WTC11 (cell line): ENCODE results near the gene MACROD2. TPM values are rescaled to one million over a fixed set of nuclear protein-coding genes. Genes with fewer than 3 reads are reported as not detected.

ENCODE experiments used
- ATAC-seq: fragments of 200-7000 bp; cut with Tn5 transposase; 2 replicates; pipeline ENCODE4 v1.10.0; 2021; ENCODE audit warnings: mild to moderate bottlenecking, moderate library complexity
- CTCF ChIA-PET: fragments of 300-600 bp; sonication (Branson Sonifier 250); formaldehyde crosslinking; loops from one replicate; lab custom pipeline; 2021; ENCODE audit warnings: antibody characterized with exemption; lab: Charles Lee
- POLR2A ChIA-PET: fragments of 350-600 bp; sonication (Branson Sonifier 250); formaldehyde crosslinking; loops from one replicate; lab custom pipeline; 2021; ENCODE audit warnings: antibody characterized with exemption; lab: Charles Lee
- DNase-seq: peaks from one replicate; pipeline ENCODE4 v3.0.0; 2021; ENCODE audit warnings: low spot score
- H3K27ac Mint-ChIP-seq: 2 replicates; pipeline ENCODE4 v1.8.0; 2021; ENCODE audit warnings: mixed read lengths
- H3K27me3 Mint-ChIP-seq: 2 replicates; pipeline ENCODE4 v1.8.0; 2021; ENCODE audit warnings: low read depth, mild to moderate bottlenecking, moderate library complexity, mixed read lengths
- H3K36me3 Mint-ChIP-seq: 2 replicates; pipeline ENCODE4 v1.8.0; 2021; ENCODE audit warnings: mixed read lengths
- H3K4me1 Mint-ChIP-seq: 2 replicates; pipeline ENCODE4 v1.8.0; 2022; ENCODE audit warnings: mixed read lengths
- H3K4me3 Mint-ChIP-seq: 2 replicates; pipeline ENCODE4 v1.8.0; 2021; ENCODE audit warnings: mild to moderate bottlenecking, moderate library complexity, mixed read lengths
- H3K9me3 Mint-ChIP-seq: 2 replicates; pipeline ENCODE4 v1.8.0; 2021; ENCODE audit warnings: mixed read lengths
- ELF4 ChIP-seq: sonication (generic); formaldehyde crosslinking; IDR thresholded peaks from 2 replicates; pipeline ENCODE4 v1.8.1; 2022; ENCODE audit warnings: low read depth, mild to moderate bottlenecking, moderate library complexity, missing genetic modification reagents
- ETV6 ChIP-seq: sonication (generic); formaldehyde crosslinking; IDR thresholded peaks from 2 replicates; pipeline ENCODE4 v1.8.1; 2022; ENCODE audit warnings: mild to moderate bottlenecking, missing genetic modification reagents
- FOXJ3 ChIP-seq: sonication (generic); formaldehyde crosslinking; IDR thresholded peaks from 2 replicates; pipeline ENCODE4 v1.9.0; 2021; ENCODE audit warnings: missing genetic modification reagents, mild to moderate bottlenecking, borderline replicate concordance
- IRF2 ChIP-seq: sonication (generic); formaldehyde crosslinking; IDR thresholded peaks from 2 replicates; pipeline ENCODE4 v1.8.0; 2022; ENCODE audit warnings: low read depth, missing genetic modification reagents, borderline replicate concordance
- MYBL2 ChIP-seq: sonication (generic); formaldehyde crosslinking; IDR thresholded peaks from 2 replicates; pipeline ENCODE4 v1.8.1; 2023; ENCODE audit warnings: mild to moderate bottlenecking, moderate library complexity, missing genetic modification reagents
- NFE2L1 ChIP-seq: sonication (generic); formaldehyde crosslinking; IDR thresholded peaks from 2 replicates; pipeline ENCODE4 v1.8.1; 2023; ENCODE audit warnings: missing genetic modification reagents
- PRRX2 ChIP-seq: fragments of 250-450 bp; sonication (Bioruptor Pico); IDR thresholded peaks from 2 replicates; pipeline ENCODE4 v1.8.0; 2021; ENCODE audit warnings: mild to moderate bottlenecking
- RORB ChIP-seq: fragments of 250-450 bp; sonication (Bioruptor Pico); IDR thresholded peaks from 2 replicates; pipeline ENCODE4 v1.9.0; 2021; ENCODE audit warnings: mild to moderate bottlenecking
- ZNF121 ChIP-seq: sonication (generic); formaldehyde crosslinking; IDR thresholded peaks from 2 replicates; pipeline ENCODE4 v1.8.0; 2023; ENCODE audit warnings: missing genetic modification reagents
- ZNF232 ChIP-seq: sonication (generic); formaldehyde crosslinking; IDR thresholded peaks from 2 replicates; pipeline ENCODE4 v1.8.0; 2022; ENCODE audit warnings: mild to moderate bottlenecking, missing genetic modification reagents
- ZNF396 ChIP-seq: fragments of 250-450 bp; sonication (Bioruptor Pico); IDR thresholded peaks from 2 replicates; pipeline ENCODE4 v1.8.0; 2021; ENCODE audit warnings: mild to moderate bottlenecking, moderate library complexity, borderline replicate concordance
- total RNA-seq: library from RNA; stranded (reverse); gene quantifications from 3 replicates; pipeline ENCODE4 v1.2.3, GENCODE V29; 2021
- TF ChIP-seq, protein P1 (sequence below): sonication (generic); formaldehyde crosslinking; IDR thresholded peaks from 2 replicates; pipeline ENCODE4 v1.8.0; 2023; ENCODE audit warnings: missing genetic modification reagents, mild to moderate bottlenecking, borderline replicate concordance
- TF ChIP-seq, protein P2 (sequence below): sonication (generic); formaldehyde crosslinking; IDR thresholded peaks from 2 replicates; pipeline ENCODE4 v1.8.0; 2023; ENCODE audit warnings: mild to moderate bottlenecking, missing genetic modification reagents
- TF ChIP-seq, protein P3 (sequence below): fragments of 200-600 bp; IDR thresholded peaks from 2 replicates; pipeline ENCODE4 v1.8.0; 2022; ENCODE audit warnings: antibody characterized with exemption
- TF ChIP-seq, protein P4 (sequence below): fragments of 250-450 bp; sonication (Bioruptor Pico); IDR thresholded peaks from 2 replicates; pipeline ENCODE4 v1.9.0; 2021; ENCODE audit warnings: mild to moderate bottlenecking
- TF ChIP-seq, protein P5 (sequence below): fragments of 250-450 bp; sonication (Bioruptor Pico); IDR thresholded peaks from 2 replicates; pipeline ENCODE4 v2.1.2; 2022; ENCODE audit warnings: mild to moderate bottlenecking, moderate library complexity
- TF ChIP-seq, protein P6 (sequence below): sonication (generic); formaldehyde crosslinking; IDR thresholded peaks from 2 replicates; pipeline ENCODE4 v1.8.1; 2023; ENCODE audit warnings: mild to moderate bottlenecking, missing genetic modification reagents, borderline replicate concordance

Gene MACROD2
- total RNA-seq, 1 experiment from 2014 or later: 4.1 TPM

- H3K36me3 Mint-ChIP-seq: no peaks in the 10 kb centered on the region
- no peak for ATAC-seq
- TF ChIP-seq, protein P1, sequence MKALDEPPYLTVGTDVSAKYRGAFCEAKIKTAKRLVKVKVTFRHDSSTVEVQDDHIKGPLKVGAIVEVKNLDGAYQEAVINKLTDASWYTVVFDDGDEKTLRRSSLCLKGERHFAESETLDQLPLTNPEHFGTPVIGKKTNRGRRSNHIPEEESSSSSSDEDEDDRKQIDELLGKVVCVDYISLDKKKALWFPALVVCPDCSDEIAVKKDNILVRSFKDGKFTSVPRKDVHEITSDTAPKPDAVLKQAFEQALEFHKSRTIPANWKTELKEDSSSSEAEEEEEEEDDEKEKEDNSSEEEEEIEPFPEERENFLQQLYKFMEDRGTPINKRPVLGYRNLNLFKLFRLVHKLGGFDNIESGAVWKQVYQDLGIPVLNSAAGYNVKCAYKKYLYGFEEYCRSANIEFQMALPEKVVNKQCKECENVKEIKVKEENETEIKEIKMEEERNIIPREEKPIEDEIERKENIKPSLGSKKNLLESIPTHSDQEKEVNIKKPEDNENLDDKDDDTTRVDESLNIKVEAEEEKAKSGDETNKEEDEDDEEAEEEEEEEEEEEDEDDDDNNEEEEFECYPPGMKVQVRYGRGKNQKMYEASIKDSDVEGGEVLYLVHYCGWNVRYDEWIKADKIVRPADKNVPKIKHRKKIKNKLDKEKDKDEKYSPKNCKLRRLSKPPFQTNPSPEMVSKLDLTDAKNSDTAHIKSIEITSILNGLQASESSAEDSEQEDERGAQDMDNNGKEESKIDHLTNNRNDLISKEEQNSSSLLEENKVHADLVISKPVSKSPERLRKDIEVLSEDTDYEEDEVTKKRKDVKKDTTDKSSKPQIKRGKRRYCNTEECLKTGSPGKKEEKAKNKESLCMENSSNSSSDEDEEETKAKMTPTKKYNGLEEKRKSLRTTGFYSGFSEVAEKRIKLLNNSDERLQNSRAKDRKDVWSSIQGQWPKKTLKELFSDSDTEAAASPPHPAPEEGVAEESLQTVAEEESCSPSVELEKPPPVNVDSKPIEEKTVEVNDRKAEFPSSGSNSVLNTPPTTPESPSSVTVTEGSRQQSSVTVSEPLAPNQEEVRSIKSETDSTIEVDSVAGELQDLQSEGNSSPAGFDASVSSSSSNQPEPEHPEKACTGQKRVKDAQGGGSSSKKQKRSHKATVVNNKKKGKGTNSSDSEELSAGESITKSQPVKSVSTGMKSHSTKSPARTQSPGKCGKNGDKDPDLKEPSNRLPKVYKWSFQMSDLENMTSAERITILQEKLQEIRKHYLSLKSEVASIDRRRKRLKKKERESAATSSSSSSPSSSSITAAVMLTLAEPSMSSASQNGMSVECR (CRISPR knock-in tag): no peak
- TF ChIP-seq, protein P2, sequence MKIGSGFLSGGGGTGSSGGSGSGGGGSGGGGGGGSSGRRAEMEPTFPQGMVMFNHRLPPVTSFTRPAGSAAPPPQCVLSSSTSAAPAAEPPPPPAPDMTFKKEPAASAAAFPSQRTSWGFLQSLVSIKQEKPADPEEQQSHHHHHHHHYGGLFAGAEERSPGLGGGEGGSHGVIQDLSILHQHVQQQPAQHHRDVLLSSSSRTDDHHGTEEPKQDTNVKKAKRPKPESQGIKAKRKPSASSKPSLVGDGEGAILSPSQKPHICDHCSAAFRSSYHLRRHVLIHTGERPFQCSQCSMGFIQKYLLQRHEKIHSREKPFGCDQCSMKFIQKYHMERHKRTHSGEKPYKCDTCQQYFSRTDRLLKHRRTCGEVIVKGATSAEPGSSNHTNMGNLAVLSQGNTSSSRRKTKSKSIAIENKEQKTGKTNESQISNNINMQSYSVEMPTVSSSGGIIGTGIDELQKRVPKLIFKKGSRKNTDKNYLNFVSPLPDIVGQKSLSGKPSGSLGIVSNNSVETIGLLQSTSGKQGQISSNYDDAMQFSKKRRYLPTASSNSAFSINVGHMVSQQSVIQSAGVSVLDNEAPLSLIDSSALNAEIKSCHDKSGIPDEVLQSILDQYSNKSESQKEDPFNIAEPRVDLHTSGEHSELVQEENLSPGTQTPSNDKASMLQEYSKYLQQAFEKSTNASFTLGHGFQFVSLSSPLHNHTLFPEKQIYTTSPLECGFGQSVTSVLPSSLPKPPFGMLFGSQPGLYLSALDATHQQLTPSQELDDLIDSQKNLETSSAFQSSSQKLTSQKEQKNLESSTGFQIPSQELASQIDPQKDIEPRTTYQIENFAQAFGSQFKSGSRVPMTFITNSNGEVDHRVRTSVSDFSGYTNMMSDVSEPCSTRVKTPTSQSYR (CRISPR knock-in tag): no peak
- TF ChIP-seq ZNF232 (CRISPR knock-in tag) (no peak), PRRX2 (CRISPR knock-in tag) (no peak), MYBL2 (CRISPR knock-in tag) (no peak)
- TF ChIP-seq, protein P3, sequence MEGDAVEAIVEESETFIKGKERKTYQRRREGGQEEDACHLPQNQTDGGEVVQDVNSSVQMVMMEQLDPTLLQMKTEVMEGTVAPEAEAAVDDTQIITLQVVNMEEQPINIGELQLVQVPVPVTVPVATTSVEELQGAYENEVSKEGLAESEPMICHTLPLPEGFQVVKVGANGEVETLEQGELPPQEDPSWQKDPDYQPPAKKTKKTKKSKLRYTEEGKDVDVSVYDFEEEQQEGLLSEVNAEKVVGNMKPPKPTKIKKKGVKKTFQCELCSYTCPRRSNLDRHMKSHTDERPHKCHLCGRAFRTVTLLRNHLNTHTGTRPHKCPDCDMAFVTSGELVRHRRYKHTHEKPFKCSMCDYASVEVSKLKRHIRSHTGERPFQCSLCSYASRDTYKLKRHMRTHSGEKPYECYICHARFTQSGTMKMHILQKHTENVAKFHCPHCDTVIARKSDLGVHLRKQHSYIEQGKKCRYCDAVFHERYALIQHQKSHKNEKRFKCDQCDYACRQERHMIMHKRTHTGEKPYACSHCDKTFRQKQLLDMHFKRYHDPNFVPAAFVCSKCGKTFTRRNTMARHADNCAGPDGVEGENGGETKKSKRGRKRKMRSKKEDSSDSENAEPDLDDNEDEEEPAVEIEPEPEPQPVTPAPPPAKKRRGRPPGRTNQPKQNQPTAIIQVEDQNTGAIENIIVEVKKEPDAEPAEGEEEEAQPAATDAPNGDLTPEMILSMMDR: no peak
- no peak overlapping the region for H3K27ac Mint-ChIP-seq
- H3K27me3 Mint-ChIP-seq: no peaks in the 10 kb centered on the region
- DNase-seq: no peak
- H3K4me3 Mint-ChIP-seq: no peak overlapping the region
- peaks cover 5% of the 10 kb centered on the region; the same call in 1 of the 2 replicates for H3K9me3 Mint-ChIP-seq
- peaks cover 3% of the 10 kb centered on the region; the same call in 1 of the 2 replicates for H3K4me1 Mint-ChIP-seq
- CTCF ChIA-PET: no interaction called here
- POLR2A ChIA-PET: no interaction called here
Observed at GRCh38 chr20:14889496-14890255, 894.4 kb downstream of the MACROD2 start.

GRCh38 chr20:14890713-14891112, 895.4 kb downstream of the MACROD2 start:
- ChIA-PET CTCF (no interaction called here), POLR2A (no interaction called here)
- DNase-seq: no peak
- no peak overlapping the region for H3K4me3 Mint-ChIP-seq
- H3K9me3 Mint-ChIP-seq: peaks cover 5% of the 10 kb centered on the region; the same call in 1 of the 2 replicates
- H3K4me1 Mint-ChIP-seq: peaks cover 9% of the 10 kb centered on the region; the same call in 1 of the 2 replicates
- H3K36me3 Mint-ChIP-seq: no peaks in the 10 kb centered on the region
- H3K27ac Mint-ChIP-seq: no peak overlapping the region
- ATAC-seq: no peak
- H3K27me3 Mint-ChIP-seq: no peaks in the 10 kb centered on the region
- no peak for TF ChIP-seq ELF4 (CRISPR knock-in tag)
- TF ChIP-seq ZNF121 (CRISPR knock-in tag): no peak
- no peak for TF ChIP-seq NFE2L1
- TF ChIP-seq ZNF396 (CRISPR knock-in tag): no peak
- TF ChIP-seq, protein P4, sequence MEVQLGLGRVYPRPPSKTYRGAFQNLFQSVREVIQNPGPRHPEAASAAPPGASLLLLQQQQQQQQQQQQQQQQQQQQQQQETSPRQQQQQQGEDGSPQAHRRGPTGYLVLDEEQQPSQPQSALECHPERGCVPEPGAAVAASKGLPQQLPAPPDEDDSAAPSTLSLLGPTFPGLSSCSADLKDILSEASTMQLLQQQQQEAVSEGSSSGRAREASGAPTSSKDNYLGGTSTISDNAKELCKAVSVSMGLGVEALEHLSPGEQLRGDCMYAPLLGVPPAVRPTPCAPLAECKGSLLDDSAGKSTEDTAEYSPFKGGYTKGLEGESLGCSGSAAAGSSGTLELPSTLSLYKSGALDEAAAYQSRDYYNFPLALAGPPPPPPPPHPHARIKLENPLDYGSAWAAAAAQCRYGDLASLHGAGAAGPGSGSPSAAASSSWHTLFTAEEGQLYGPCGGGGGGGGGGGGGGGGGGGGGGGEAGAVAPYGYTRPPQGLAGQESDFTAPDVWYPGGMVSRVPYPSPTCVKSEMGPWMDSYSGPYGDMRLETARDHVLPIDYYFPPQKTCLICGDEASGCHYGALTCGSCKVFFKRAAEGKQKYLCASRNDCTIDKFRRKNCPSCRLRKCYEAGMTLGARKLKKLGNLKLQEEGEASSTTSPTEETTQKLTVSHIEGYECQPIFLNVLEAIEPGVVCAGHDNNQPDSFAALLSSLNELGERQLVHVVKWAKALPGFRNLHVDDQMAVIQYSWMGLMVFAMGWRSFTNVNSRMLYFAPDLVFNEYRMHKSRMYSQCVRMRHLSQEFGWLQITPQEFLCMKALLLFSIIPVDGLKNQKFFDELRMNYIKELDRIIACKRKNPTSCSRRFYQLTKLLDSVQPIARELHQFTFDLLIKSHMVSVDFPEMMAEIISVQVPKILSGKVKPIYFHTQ (CRISPR knock-in tag): no peak
- TF ChIP-seq, protein P5, sequence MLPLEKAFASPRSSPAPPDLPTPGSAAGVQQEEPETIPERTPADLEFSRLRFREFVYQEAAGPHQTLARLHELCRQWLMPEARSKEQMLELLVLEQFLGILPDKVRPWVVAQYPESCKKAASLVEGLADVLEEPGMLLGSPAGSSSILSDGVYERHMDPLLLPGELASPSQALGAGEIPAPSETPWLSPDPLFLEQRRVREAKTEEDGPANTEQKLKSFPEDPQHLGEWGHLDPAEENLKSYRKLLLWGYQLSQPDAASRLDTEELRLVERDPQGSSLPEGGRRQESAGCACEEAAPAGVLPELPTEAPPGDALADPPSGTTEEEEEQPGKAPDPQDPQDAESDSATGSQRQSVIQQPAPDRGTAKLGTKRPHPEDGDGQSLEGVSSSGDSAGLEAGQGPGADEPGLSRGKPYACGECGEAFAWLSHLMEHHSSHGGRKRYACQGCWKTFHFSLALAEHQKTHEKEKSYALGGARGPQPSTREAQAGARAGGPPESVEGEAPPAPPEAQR (CRISPR knock-in tag): no peak
- TF ChIP-seq RORB (CRISPR knock-in tag): no peak
- no peak for TF ChIP-seq ETV6
- TF ChIP-seq IRF2 (CRISPR knock-in tag): no peak
- TF ChIP-seq FOXJ3 (CRISPR knock-in tag): no peak
- TF ChIP-seq, protein P6, sequence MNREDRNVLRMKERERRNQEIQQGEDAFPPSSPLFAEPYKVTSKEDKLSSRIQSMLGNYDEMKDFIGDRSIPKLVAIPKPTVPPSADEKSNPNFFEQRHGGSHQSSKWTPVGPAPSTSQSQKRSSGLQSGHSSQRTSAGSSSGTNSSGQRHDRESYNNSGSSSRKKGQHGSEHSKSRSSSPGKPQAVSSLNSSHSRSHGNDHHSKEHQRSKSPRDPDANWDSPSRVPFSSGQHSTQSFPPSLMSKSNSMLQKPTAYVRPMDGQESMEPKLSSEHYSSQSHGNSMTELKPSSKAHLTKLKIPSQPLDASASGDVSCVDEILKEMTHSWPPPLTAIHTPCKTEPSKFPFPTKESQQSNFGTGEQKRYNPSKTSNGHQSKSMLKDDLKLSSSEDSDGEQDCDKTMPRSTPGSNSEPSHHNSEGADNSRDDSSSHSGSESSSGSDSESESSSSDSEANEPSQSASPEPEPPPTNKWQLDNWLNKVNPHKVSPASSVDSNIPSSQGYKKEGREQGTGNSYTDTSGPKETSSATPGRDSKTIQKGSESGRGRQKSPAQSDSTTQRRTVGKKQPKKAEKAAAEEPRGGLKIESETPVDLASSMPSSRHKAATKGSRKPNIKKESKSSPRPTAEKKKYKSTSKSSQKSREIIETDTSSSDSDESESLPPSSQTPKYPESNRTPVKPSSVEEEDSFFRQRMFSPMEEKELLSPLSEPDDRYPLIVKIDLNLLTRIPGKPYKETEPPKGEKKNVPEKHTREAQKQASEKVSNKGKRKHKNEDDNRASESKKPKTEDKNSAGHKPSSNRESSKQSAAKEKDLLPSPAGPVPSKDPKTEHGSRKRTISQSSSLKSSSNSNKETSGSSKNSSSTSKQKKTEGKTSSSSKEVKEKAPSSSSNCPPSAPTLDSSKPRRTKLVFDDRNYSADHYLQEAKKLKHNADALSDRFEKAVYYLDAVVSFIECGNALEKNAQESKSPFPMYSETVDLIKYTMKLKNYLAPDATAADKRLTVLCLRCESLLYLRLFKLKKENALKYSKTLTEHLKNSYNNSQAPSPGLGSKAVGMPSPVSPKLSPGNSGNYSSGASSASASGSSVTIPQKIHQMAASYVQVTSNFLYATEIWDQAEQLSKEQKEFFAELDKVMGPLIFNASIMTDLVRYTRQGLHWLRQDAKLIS: no peak
